Stimulated activated CD8-positive, alpha-beta memory T cell treated with anti-CD3 and anti-CD28 coated beads, Interleukin-4, amount 100 ng/mL, for 24 hours (primary cell): ENCODE measurements around the gene SNAPC2.
A peak's percentile ranks its signal among the peaks of the same experiment; 100 is the strongest.
"Not testable (repeated sequence)": the region's sequence is repeated elsewhere in the genome, so short reads cannot be mapped to it uniquely, and the experiment has no call there.

Experiments
- DNase-seq: peaks from one replicate; pipeline ENCODE4 v3.0.0-alpha.2; 2020; ENCODE audit warnings: low read depth

SNAPC2 gene

GRCh38 chr19:7888826-7889217 lies 31.3 kb upstream of the SNAPC2 start:
- DNase-seq, result no peak

- not testable (repeated sequence) for DNase-seq
Measured at GRCh38 chr19:7893362-7894101, 26.6 kb upstream of the SNAPC2 start.

GRCh38 chr19:7894612-7895309 lies 25.4 kb upstream of the SNAPC2 start:
- DNase-seq, result no peak

GRCh38 chr19:7895565-7895964 lies 24.6 kb upstream of the SNAPC2 start:
- DNase-seq, result no peak

GRCh38 chr19:7897292-7897691 lies 22.8 kb upstream of the SNAPC2 start:
- DNase-seq, result no peak

GRCh38 chr19:7898967-7899366 lies 21.2 kb upstream of the SNAPC2 start:
- no peak for DNase-seq

- DNase-seq, result no peak
Measured at GRCh38 chr19:7899751-7900378, 20.3 kb upstream of the SNAPC2 start.

- no peak for DNase-seq
Measured at GRCh38 chr19:7900401-7900870, 19.7 kb upstream of the SNAPC2 start.

GRCh38 chr19:7900931-7901330 lies 19.2 kb upstream of the SNAPC2 start:
- no peak for DNase-seq

GRCh38 chr19:7901337-7901736 lies 18.8 kb upstream of the SNAPC2 start:
- no peak for DNase-seq

GRCh38 chr19:7902796-7903243 lies 17.3 kb upstream of the SNAPC2 start:
- DNase-seq, result no peak

- peak; percentile 100 for DNase-seq
Measured at GRCh38 chr19:7903244-7904073, 16.7 kb upstream of the SNAPC2 start, which contains the start of gene MAP2K7. MAP2K7 (plus strand) TSS chr19:7903877; CDS start chr19:7903945, 68 bp downstream.

- peak; percentile 45 for DNase-seq
Measured at GRCh38 chr19:7904074-7905020, 15.8 kb upstream of the SNAPC2 start.

- no peak for DNase-seq
Measured at GRCh38 chr19:7905268-7905667, 14.9 kb upstream of the SNAPC2 start.

- no peak for DNase-seq
Measured at GRCh38 chr19:7905859-7906258, 14.3 kb upstream of the SNAPC2 start.

GRCh38 chr19:7907122-7907521 lies 13.0 kb upstream of the SNAPC2 start:
- DNase-seq, result no peak

- DNase-seq, result no peak
Measured at GRCh38 chr19:7907544-7907943, 12.6 kb upstream of the SNAPC2 start.

GRCh38 chr19:7908078-7908699 lies 11.9 kb upstream of the SNAPC2 start:
- DNase-seq, result no peak

- no peak for DNase-seq
Measured at GRCh38 chr19:7908742-7909461, 11.2 kb upstream of the SNAPC2 start.
